NCI-H1105 (cell line): ENCODE results near the gene CIZ1.

Experiments used
- DNase-seq: peaks from one replicate; lab custom pipeline; 2025; lab: John Stamatoyannopoulos, UW

CIZ1 gene

GRCh38 chr9:128214571-128215490 lies 23.5 kb upstream of the CIZ1 start:
- DNase-seq, result no peak

DNA sequence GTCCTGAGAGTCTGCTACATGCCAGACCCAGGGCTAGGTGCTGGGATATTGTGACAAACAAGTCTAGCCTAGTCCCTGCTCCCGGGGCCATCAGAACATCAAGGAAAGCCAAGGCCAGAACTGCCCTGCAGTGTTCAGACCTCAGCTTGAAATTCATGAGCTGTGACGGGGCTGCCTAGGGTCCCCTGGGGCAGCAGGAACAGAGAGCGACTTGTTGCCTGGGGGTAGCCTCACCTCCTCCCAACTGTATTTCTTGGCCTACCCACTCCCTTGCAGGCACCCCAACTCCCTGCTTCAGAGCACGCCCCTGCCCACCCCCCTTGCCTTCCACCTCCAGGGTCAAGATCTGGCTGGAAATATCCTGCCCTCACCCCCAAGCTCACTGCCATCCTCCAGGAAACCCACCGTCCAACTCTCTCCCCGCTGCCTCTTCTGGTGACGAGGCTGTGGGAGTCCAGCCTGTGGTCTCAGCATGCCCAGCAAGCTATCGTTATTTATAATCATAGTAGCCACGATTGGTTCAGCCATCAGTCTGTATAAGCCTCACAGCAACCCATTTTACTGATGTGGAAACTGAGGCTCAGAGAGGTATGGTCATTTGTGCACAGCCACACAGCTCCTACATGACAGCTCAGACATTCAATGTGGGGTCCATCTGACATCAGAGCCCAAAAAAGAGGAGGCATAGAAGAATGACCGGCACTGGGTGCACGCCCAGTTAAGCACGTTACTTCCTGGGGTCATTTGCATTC lies 22.6 kb upstream of the CIZ1 start:
- no peak for DNase-seq

GRCh38 chr9:128211981-128212281 lies 20.6 kb upstream of the CIZ1 start:
- no peak for DNase-seq

DNA sequence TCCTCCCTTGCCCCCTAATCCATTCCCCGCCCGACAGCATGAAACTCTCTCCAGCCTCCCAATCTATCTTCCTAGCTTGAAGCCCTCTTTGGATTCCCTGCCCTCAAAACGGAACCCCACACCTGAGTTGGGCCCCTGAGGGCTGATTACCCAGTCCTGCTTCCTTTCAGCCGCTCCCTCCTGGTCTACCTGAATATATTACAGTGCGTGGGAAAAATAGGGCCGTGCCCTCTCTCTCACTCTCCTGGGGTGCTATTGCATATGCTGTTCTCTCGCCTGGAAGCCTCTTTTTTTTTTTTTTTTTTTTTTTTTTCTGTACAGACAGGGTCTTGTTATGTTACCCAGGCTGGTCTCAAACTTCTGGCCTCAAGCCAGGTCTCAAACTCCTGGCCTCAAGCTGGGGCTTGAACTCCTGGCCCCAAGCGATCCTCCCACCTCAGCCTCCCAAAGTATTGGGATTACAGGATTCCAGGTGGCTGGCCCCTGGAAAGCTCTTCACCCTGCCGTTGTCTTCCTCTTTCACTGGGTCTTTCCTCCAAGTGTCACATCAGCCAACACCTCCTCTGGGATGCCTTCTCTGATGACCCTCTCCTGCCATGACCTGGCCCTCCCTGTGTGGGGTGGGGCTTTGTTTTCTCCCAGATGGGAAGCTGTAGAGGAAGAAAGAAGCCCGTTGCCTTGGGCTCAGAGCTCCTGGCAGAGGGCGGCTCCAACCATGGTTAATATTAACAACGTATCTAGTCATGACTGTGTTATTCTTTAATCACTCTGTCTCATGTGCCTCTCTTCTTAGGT lies 20.0 kb upstream of the CIZ1 start:
- DNase-seq, result no peak

GRCh38 chr9:128208946-128209669 lies 17.7 kb upstream of the CIZ1 start:
- DNase-seq, result no peak

GRCh38 chr9:128208386-128208785 lies 17.0 kb upstream of the CIZ1 start:
- no peak for DNase-seq

- no peak for DNase-seq
These were observed 15.8 kb upstream of the CIZ1 start for GRCh38 chr9:128206916-128207910.

DNA sequence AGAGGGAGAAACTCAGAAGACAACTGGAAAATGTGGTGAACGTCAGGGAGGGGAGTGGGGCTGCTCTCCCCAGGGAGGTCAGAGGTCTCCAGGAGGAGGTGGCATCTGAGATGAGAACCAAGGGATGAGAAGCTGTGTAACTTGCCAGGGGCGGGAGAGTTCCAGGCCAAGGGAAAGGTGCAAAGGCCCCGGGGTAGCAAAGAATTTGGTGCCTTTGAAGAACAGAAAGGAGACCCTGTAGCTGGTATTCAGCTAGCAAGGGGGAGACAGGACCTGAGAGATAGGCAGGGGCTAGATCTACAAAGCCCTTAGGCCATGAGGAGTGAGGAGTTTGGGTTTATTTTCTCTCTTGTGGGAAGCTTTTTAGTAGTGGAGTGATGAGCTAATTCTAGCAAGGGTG lies 15.1 kb upstream of the CIZ1 start:
- no peak for DNase-seq

GRCh38 chr9:128205296-128205944 lies 14.0 kb upstream of the CIZ1 start:
- DNase-seq, result no peak

GRCh38 chr9:128204858-128205257 lies 13.5 kb upstream of the CIZ1 start:
- DNase-seq, result no peak

DNA sequence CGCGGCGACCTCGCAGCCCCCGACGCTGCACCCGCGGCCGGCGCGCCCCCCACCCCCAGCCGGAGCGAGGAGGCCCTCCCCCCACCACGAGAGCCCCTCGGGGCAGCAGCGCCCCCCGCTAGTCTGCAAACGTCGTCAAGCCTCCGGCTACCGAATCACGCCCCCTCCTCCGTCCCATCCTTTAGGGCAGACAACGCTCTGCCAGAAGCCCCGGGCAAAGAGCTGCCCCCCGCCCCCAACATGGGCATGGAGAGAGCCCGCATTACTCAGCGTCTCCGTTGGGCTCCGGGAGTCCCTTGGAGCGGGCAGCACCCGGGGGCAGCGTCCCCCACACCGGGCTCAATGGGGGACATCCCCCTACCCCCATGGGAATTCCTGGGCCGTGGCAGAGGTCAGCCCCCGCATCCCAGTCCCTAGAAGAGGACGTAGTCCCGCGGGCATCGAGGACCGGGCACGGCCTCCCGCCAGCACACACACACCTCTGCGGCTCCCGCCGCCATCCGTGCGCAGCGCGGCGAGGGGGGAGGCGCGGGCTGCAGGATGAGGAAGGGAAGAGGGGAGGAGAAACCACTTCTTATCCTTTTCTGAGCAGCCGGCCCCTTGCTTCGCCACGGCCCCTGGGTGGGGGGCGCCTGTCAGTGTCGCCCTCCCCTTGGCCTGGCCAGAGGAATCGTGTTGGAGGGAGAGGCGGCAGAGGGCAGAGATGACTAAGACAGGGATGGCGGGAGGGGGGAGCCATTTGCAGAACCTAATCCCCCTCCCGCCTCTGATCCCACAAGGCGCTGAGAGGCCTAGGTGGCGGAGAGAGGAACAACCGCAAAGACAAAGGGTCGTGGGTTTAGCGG lies 12.6 kb upstream of the CIZ1 start:
- DNase-seq, result peak; percentile 39

DNA sequence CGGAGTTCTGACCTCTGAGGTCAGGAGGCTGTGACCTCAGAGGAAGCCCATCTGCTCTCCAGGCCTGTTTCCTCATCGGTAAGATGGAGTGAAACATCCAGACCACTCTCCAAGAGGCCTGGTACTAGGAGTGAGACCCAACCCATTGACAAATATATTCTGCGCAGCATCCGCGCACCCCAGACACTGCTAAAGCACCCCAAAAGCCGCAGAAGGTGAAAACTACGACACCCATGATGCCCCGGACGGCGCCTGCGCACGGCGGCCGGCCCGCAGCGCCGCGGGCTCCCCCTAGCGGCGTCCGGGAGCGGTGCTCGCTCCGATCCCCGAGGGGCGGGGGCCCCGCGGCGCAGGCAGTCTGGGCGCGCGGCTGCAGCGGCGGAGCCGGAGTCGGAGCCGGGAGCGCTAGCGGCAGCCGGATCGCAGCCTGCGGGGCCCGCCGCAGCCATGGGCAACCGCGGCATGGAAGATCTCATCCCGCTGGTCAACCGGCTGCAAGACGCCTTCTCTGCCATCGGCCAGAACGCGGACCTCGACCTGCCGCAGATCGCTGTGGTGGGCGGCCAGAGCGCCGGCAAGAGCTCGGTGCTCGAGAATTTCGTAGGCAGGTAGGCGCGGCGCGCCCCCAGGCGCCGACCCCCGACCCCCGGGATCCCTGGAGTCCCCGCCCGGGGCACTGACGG lies 11.8 kb upstream of the CIZ1 start, which contains the start of gene DNM1:
DNM1 (plus strand) TSS at position 356 of the 683 bp plus-strand sequence; CDS start at position 448, 92 bp downstream.
- peak; percentile 48 for DNase-seq

GRCh38 chr9:128202648-128203023 lies 11.3 kb upstream of the CIZ1 start:
- DNase-seq, result no peak

GRCh38 chr9:128201441-128202369 lies 10.3 kb upstream of the CIZ1 start:
- DNase-seq, result no peak

- DNase-seq, result no peak
These were observed 2.2 kb upstream of the CIZ1 start for GRCh38 chr9:128193469-128194096.

- peak; percentile 77 for DNase-seq
These were observed 1.4 kb upstream of the CIZ1 start for GRCh38 chr9:128192601-128193371.
